Stomach (tissue), 9 donors: Measurements from ENCODE around the gene TTL. TPM values are rescaled to one million over a fixed set of nuclear protein-coding genes. Genes with fewer than 3 reads are reported as not detected.

Experiments used
- DNase-seq, 2 donors: peaks; one replicate each; pipeline versions ENCODE4 v3.0.0 to v3.0.0-alpha.2; 2013 to 2019
- H3K27ac ChIP-seq, 5 donors: fragments of 200-600 bp in 4 of 5; sonication (generic) in 4 of 5; one replicate each; pipeline ENCODE4 v1.5.1; 2013 to 2019; ENCODE audit warnings: mild to moderate bottlenecking in 1 of 5, moderate library complexity in 1 of 5
- H3K27me3 ChIP-seq, 3 donors: fragments of 200-600 bp; sonication (generic); one replicate each; pipeline ENCODE4 v1.5.1; 2017 to 2019; ENCODE audit warnings: mixed run types in 1 of 3
- H3K36me3 ChIP-seq, 4 donors: fragments of 200-600 bp; sonication (generic); 1 replicate in 3 of 4; 2 replicates in 1 of 4; pipeline ENCODE4 v1.5.1; 2016 to 2019
- H3K4me1 ChIP-seq, 4 donors: fragments of 200-600 bp; sonication (generic); one replicate each; pipeline ENCODE4 v1.5.1; 2016 to 2019
- H3K4me3 ChIP-seq, 4 donors: fragments of 200-600 bp; sonication (generic) in 3 of 4; one replicate each; pipeline ENCODE4 v1.5.1; 2016 to 2019; ENCODE audit warnings: mild to moderate bottlenecking in 1 of 4
- H3K9me3 ChIP-seq, 4 donors: fragments of 200-600 bp; sonication (generic); one replicate each; pipeline ENCODE4 v1.5.1; 2016 to 2019
- EP300 ChIP-seq: sonication (generic); formaldehyde crosslinking; IDR thresholded peaks from one replicate; pipeline ENCODE4 v1.6.1; 2017; ENCODE audit warnings: antibody characterized with exemption
- POLR2A ChIP-seq, 4 donors: fragments of 450-650 bp; IDR thresholded peaks; one replicate each; pipeline ENCODE4 v1.6.1; 2016; ENCODE audit warnings: antibody characterized with exemption in 4 of 4, control low read depth in 2 of 4, mild to moderate bottlenecking in 1 of 4, moderate library complexity in 1 of 4
- POLR2AphosphoS5 ChIP-seq, 3 donors: sonication (generic); formaldehyde crosslinking; IDR thresholded peaks; one replicate each; pipeline ENCODE4 v1.6.1; 2016; ENCODE audit warnings: antibody characterized with exemption in 3 of 3
- WGBS, 5 donors: extraction: QIAGEN DNeasy Blood & Tissue Kit in 3 of 5; methylation state at CpG; one replicate each; pipeline versions ENCODE4 v1.1.5 to v1.1.7; 2013 to 2018; 5-methylcytosine and 5-hydroxymethylcytosine counted together
- intact Hi-C: fragments of 100-400 bp; cut with DNase I; formaldehyde crosslinking; loops from one replicate; pipeline ENCODE4 v1.15.1; 2023; ENCODE audit warnings: low total_unique reads
- polyA plus RNA-seq, 3 donors: library from polyadenylated mRNA; stranded (reverse); fragments of 200-250 nt; gene quantifications; one replicate each; pipeline ENCODE4 v1.2.3, GENCODE V29; 2013
- total RNA-seq, 5 donors: library from RNA; depleted of rRNA; stranded (reverse); fragments of >200 nt; gene quantifications; one replicate each; pipeline versions ENCODE4 v1.1.0 to v1.2.3, GENCODE V29; 2014 to 2016
- TF ChIP-seq, protein P1 (sequence below), 7 experiments: fragments of 450-650 bp in 4 of 7; fragments of 200-600 bp in 3 of 7; sonication (generic) in 3 of 7; IDR thresholded peaks; one replicate each; pipeline ENCODE4 v1.5.1; 2016 to 2019; ENCODE audit warnings: antibody characterized with exemption in 7 of 7, control low read depth in 2 of 7, mild to moderate bottlenecking in 1 of 7
- donor health status: healthy with polysubstance abuse.
- donor health status: Bipolar disorder and iron deficiency.
- donor health status: healthy.

The TTL gene
- total and polyA plus RNA-seq, 8 donors: 2.7 to 26.5 (median 6.0) TPM

DNA sequence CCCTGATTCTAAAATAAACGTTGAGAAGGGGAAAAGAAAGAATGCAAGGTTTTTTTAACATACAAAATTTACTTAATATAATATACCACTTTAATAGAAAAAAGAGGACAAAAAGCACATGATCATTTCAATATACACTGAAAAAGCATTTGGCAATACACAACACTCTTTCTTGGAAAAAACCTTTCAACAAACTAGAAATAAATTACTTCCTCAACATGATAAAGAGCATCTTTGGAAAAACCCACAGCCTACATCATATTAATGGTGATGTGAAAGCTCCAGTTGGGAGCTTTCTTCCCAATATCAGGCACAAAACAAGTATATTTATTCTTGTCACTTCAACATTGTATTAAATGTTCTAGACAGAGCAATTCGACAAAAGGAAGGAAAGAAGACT lies 57.4 kb downstream of the TTL start:
- no peak for DNase-seq
- WGBS, 5 donors: 50 to 73% (median 69%) methylated on average over 2 of the region's 2 CpGs
- no peaks in the 10 kb centered on the region for H3K9me3 ChIP-seq
- H3K27me3 ChIP-seq: no peaks in the 10 kb centered on the region
- TF ChIP-seq, protein P1, sequence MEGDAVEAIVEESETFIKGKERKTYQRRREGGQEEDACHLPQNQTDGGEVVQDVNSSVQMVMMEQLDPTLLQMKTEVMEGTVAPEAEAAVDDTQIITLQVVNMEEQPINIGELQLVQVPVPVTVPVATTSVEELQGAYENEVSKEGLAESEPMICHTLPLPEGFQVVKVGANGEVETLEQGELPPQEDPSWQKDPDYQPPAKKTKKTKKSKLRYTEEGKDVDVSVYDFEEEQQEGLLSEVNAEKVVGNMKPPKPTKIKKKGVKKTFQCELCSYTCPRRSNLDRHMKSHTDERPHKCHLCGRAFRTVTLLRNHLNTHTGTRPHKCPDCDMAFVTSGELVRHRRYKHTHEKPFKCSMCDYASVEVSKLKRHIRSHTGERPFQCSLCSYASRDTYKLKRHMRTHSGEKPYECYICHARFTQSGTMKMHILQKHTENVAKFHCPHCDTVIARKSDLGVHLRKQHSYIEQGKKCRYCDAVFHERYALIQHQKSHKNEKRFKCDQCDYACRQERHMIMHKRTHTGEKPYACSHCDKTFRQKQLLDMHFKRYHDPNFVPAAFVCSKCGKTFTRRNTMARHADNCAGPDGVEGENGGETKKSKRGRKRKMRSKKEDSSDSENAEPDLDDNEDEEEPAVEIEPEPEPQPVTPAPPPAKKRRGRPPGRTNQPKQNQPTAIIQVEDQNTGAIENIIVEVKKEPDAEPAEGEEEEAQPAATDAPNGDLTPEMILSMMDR (IDR thresholded peaks at IDR 0.05): no peak
- no peak for TF ChIP-seq POLR2AphosphoS5 (IDR thresholded peaks at IDR 0.05)
- no peak for TF ChIP-seq POLR2A (IDR thresholded peaks at IDR 0.05)
- no peak for TF ChIP-seq EP300
- no peaks in the 10 kb centered on the region for H3K36me3 ChIP-seq
- intact Hi-C loops: no loop called here
- no peak overlapping the region for H3K4me3 ChIP-seq
- H3K4me1 ChIP-seq: peaks cover 8 to 26% (median 23%) of the 10 kb centered on the region in 4 donors
- H3K27ac ChIP-seq: no peak overlapping the region

DNA sequence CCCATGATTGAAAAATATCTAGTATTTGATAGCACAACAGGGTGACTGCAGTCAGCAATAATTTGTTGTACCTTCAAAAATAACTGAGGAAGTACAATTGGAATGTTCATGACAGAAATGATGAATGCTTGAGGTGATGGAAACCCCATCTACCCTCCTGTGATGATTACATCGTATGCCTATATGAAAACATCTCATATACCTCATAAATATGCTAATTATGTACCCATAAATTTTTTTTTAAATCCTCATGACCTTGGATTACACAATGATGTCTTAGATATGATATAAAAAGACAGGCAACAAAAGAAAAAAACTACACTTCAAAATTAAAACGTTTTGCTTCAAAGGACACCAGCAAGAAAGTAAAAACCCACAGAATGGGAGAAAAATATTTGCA lies 59.0 kb downstream of the TTL start:
- intact Hi-C loops: loop anchor here (10.0 kb wide), 1 partner anchor 56 kb away; the partner anchor contains the start of gene TTL

DNA sequence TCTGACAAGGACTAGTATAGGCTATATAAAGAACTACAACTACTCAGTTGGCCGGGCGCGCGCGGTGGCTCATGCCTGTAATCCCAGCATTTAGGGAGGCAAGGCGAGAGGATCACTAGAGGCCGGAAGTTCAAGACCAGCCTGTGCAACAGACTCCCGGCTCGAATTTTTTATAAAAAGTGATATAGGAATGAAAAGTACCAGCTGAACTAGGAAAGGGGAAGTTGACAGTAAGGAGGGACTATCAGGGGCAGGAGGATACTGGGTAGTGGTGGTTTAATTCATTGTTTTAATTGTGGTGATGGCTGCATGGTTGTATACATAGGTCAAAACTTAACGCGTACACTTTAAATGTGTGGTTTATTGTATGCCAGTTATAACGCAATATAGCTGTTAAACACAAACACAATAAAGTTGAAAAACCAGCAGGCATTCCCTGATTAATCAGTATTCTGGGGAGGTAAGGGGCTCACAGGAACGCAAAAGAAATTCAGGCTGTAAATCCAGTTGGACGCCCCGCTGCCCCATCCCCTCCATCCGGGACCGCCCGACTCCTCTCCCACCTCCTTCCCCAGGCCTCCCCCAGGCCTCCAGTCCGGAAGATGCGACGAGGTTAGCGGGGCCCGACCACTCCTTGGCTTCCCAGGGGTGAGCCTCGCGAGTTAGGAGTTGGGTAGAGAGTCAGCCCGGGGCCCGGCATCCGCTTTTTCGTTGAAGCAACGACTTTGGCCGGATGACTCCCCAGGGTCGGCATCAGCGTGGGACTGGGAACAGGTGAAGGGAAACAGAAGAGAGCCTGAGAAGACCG lies 59.6 kb downstream of the TTL start:
- Histone ChIP-seq H3K36me3 (peaks cover 0 to 10% (median 4%) of the 10 kb centered on the region in 4 donors), H3K27me3 (no peaks in the 10 kb centered on the region), H3K4me1 (peaks cover 8 to 32% (median 23%) of the 10 kb centered on the region in 4 donors), H3K9me3 (no peaks in the 10 kb centered on the region), H3K27ac (peak overlapping the region; percentile 83 to 90 (median 89)), H3K4me3 (peak overlapping the region; percentile 77 to 97 (median 89))
- intact Hi-C loops: loop anchor here (10.0 kb wide), 1 partner anchor 57 kb away; the partner anchor contains the start of gene TTL
- 18 to 20% (median 19%) methylated on average over 34 of the region's 34 CpGs for WGBS, 5 donors
- peak in 1 of 2 donors; percentile 90 for DNase-seq
- TF ChIP-seq, protein P1 (IDR thresholded peaks at IDR 0.05): no peak
- peak in 1 of 3 donors; percentile 42 for TF ChIP-seq POLR2AphosphoS5 (IDR thresholded peaks at IDR 0.05)
- no peak for TF ChIP-seq POLR2A (IDR thresholded peaks at IDR 0.05)
- TF ChIP-seq EP300: no peak

More for the DNA sequence above, 59.0 kb downstream of the TTL start:
- peaks cover 0 to 6% (median 2%) of the 10 kb centered on the region in 4 donors for H3K36me3 ChIP-seq
- peak overlapping the region in 1 of 4 donors; percentile 86 for H3K4me3 ChIP-seq
- 34 to 53% (median 46%) methylated on average over 2 of the region's 2 CpGs for WGBS, 5 donors
- no peaks in the 10 kb centered on the region for H3K9me3 ChIP-seq
- no peak for DNase-seq
- H3K27ac ChIP-seq: peak overlapping the region in 3 of 5 donors; percentile 86 to 90 (median 89)
- no peaks in the 10 kb centered on the region for H3K27me3 ChIP-seq
- peaks cover 8 to 32% (median 23%) of the 10 kb centered on the region in 4 donors for H3K4me1 ChIP-seq
- TF ChIP-seq EP300 (no peak), POLR2AphosphoS5 (IDR thresholded peaks at IDR 0.05) (no peak), POLR2A (IDR thresholded peaks at IDR 0.05) (no peak)
- TF ChIP-seq, protein P1 (IDR thresholded peaks at IDR 0.05): no peak

DNA sequence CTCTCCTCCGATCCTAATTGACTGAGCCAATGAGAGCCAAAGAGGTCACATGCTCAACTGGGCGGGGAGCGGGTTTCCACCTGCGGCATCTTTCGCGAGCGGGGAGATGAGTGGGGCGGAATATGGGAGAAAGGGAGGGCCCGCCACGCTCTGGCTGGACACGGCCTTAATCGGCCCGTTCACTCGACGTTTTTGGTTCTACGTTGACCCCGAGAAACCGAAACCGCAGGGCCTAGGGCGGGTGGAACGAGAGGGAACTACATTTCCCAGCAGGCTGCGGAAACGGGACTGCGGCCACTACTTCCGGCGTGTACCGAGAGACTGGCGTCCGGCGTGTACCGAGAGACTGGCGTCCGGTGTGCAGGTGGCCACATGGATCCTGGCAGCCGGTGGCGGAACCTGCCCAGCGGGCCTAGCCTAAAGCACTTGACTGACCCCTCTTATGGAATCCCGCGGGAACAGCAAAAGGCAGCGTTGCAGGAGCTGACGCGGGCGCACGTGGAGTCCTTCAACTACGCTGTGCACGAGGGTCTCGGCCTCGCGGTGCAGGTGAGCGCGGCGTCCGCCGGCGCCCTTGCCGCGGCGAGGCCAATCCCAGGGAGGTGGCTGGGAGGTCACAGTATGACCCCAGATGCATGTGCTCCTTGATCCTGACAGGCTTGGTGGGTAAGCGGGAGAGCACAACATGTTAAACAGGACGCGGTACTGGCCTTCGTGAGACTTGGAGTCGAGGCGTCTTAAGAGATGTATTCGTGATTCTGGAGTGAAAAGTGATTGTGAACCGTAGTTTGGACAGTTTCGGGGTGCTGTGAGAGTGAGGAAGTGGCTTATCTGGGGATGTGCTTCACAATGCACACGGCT lies 60.4 kb downstream of the TTL start, which contains the start of gene POLR1B:
POLR1B (plus strand) TSS at position 343 of the 861 bp plus-strand sequence; CDS start at position 373, 30 bp downstream.
- Histone ChIP-seq H3K36me3 (peaks cover 0 to 16% (median 10%) of the 10 kb centered on the region in 4 donors), H3K4me1 (peaks cover 8 to 32% (median 23%) of the 10 kb centered on the region in 4 donors), H3K27me3 (no peaks in the 10 kb centered on the region), H3K9me3 (no peaks in the 10 kb centered on the region), H3K27ac (peak within 1 kb of the TSS; percentile 83 to 90 (median 89)), H3K4me3 (peak within 1 kb of the TSS; percentile 77 to 97 (median 89))
- WGBS, 5 donors: 0 to 1% (median 0%) methylated on average over 49 to 67 of the region's 67 CpGs
- no peak for TF ChIP-seq POLR2A (IDR thresholded peaks at IDR 0.05)
- no peak for TF ChIP-seq EP300
- TF ChIP-seq, protein P1 (IDR thresholded peaks at IDR 0.05): no peak
- TF ChIP-seq POLR2AphosphoS5 (IDR thresholded peaks at IDR 0.05): peak; percentile 21 to 77 (median 38)
- peak; percentile 85 to 96 for DNase-seq
- intact Hi-C loops: loop anchor here (10.0 kb wide), 1 partner anchor 58 kb away; the partner anchor contains the start of gene TTL
